T-helper 1 cell (primary cell): ENCODE measurements around the gene IL3.
A peak's percentile ranks its signal among the peaks of the same experiment; 100 is the strongest.

ENCODE experiments used
- DNase-seq, 5 donors: peaks; one replicate each; pipeline ENCODE4 v3.0.0-alpha.2; 2012 to 2020

IL3 gene

DNA sequence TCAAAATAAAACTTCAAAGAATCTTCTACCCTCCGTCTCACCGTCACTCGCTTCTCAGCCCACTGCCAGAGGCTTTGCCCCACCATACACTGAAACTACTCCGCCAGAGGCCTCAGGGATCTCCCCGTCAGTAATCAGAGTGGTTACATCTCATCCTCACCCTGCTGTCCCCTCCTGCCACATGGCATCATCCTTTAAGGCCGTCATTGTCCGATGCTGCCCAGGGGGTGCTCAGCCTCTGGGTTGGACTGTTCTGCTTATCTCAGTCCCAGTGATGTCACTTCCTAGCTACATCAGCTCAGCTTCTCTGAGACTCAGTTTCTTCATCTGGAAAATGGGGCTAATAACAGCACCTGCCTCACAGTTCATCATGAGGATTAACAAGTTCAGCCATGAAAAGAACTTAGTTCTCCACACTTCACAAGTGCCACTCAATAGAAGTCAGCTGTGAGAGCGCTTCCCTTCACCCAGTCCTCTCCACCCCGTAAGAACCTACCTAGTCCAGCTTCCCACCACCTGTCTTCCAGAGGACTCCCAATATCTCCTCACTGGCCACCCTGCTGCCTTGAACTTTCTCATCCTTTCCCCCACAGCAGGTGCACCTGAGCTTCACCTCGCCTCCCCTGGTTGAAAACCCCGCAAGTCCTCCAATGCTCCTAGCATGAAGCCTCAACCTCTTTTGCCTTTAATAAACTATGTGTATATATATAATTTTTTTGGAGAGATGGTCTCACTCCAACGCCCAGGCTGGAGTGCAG lies 2.8 kb upstream of the IL3 start:
- DNase-seq: no peak

DNA sequence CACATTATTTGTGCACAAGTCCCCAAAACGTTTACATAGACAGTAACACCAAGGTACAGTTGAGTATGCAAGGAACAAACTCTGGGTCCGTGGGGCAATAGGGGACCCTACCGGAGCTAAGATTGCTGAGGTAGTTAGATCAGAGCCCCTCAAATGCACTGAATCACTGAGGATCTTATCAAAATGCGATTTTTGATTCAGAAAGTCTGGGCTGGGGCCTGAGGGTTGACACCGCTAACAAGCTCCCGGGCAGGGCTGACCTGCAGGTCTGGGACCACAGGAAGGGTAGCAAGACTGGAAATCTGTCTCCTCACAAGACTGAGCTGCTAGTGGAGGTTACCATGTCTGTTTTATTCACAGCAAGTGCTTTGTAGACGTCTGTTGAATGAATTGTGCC lies 1.8 kb upstream of the IL3 start:
- DNase-seq: no peak

DNA sequence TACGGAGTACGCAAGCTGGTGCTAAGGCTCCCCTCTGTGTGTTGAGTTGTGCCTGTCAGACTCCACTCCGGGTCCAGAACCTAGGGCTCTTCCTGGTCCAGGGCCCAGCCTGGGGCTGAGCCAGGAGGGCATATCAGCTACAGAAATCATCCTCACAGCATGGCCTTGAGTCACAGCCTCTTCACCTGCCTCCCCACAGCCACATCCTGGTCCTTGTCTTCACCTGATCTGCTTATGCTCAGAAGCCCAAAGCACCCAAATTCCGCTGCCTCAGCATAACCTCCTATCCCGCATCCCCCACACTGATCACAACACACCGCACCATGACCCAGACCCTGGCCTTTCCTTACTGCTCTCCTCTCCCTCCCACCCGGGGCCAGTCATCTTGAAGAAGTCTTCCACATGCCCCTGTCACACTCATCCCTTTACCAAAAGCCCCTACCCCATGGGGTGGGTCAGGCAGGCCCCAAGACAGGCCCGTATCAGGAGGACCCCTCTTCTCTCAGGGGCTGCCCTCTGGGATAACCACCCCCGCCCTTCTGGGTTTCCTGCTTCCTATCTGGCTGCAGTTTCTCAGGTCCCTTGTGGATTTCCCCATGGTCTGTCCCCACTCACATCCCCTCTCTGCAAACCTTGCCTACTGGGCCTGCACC lies 1.3 kb upstream of the IL3 start:
- DNase-seq: peak in 2 of 5 donors; percentile 18 to 29

GRCh38 chr5:132059696-132060500 lies 557 bp upstream of the IL3 start:
- no peak for DNase-seq

- DNase-seq: peak; percentile 57 to 78 (median 66)
Observed at GRCh38 chr5:132063090-132063911, 2.8 kb downstream of the IL3 start.

- no peak for DNase-seq
Observed at GRCh38 chr5:132064140-132064539, 3.7 kb downstream of the IL3 start.

GRCh38 chr5:132064738-132065331 lies 4.4 kb downstream of the IL3 start:
- peak; percentile 48 to 76 (median 67) for DNase-seq

GRCh38 chr5:132065351-132065937 lies 5.0 kb downstream of the IL3 start:
- DNase-seq: peak in 3 of 5 donors; percentile 19 to 68 (median 25)

DNA sequence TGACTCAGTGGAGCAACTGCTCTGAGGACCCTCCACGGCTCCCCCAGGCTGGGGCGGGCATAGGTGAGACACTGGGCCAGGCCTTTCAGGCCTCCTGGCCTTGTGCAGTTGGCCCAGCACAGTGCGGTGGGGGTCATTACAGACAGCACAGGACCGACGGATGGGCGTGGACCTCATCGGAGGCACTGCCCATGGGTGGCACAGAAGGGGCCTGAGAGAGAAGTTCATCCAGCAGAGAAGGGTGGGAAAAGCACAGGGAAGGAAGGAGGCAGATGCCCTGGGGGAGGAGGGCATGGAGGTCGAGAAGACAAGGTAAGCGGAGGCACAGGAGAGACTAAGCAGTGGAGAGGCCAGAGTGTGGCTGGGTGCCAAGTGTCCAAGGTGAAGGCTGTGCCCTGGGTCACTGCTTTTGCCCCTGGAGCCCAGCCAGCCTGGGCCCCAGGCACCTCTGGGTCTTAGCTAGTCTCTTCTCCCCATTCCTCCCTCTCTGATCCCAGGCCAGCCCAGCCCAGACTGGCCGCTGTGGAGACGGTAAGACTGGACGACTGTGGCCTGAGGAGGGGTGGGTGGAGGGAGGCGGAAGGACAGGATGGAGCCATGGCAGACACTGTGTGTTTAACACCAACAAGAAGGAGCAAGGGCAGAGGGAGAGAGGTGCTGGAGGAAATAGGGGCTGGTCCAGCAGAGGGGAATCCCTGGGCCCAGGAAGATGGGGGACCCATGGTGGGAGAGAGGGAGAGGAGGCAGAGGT lies 5.7 kb downstream of the IL3 start:
- DNase-seq: no peak

- DNase-seq: no peak
Observed at GRCh38 chr5:132066871-132067270, 6.4 kb downstream of the IL3 start.

DNA sequence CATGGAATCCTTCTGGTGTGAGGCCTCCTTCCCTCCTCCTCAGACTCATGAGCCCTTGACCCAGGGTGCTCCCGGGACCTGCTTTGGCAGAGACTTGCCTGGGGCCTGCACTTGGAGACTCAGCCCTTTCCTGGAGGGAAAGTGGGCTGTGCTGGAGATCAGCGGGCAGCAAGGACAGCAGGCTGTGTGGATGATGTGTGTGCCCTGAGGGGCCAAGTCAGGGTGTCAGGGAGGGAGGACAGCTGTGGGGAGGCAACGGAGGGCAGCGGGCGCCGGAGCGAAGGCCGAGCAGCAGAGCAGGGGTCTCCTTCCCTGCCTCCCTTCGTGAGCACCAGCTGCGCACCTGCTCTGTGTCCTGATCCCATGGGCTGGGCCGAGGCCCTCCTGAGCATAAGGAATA lies 7.0 kb downstream of the IL3 start:
- DNase-seq: no peak

- DNase-seq: no peak
Observed at GRCh38 chr5:132067941-132068808, 7.7 kb downstream of the IL3 start.

DNA sequence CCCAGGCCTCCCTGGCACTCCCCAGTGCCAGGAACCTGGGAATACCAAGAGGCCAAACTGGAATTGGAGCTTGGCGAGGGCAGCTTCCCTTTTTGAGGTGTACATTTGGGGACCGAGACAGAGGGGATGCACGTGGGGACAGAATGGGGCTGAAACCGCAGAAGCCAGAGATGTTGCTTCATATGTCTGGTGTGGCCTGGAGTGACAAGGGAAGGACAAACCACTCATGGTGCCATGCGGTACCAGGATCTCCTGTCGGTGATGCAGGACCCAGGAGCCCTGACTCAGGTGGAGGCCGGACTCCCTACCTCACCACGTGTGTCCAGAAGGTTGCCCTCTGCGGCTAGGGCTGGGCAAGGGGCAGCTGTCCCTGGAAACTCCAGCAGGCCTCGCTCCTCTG lies 9.1 kb downstream of the IL3 start:
- no peak for DNase-seq

DNA sequence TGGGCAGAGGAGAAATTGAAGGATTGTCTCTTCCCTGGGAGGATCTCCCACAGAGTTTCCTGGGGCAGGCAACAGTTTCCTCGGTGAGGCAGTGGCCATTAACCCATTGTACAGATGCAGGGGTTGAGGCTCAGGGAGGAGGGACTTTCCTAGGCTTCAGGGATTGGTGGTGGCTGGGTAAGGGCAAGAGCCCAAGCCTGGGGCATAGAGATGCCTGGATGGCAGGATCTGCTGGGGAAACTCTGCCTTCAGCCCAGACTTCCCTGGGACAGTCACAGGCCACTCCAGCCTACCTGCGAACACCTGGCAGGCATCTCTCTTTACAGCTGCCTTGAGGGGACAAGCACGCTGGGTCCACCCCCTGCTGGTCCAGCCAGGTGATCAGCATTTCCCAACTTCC lies 9.5 kb downstream of the IL3 start:
- no peak for DNase-seq

- no peak for DNase-seq
Observed at GRCh38 chr5:132070460-132071337, 10.2 kb downstream of the IL3 start.

DNA sequence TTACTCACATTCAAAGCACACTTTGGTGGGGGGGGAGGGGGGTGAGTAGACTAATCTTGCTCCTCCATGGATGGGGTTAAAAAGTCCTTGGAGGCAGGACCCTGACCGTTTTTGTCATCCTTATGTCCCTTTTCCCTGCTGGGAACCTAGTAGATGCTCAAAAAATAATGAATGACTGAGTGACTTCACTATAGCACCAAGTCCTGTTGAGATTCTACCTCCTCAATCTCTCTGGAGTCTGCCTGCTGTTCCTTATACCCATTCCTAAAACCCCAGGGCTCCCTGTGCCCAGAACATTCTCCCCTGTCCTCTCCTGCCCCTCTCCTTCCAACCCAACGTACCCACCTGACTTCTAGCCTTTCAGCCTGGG lies 10.9 kb downstream of the IL3 start:
- no peak for DNase-seq

DNA sequence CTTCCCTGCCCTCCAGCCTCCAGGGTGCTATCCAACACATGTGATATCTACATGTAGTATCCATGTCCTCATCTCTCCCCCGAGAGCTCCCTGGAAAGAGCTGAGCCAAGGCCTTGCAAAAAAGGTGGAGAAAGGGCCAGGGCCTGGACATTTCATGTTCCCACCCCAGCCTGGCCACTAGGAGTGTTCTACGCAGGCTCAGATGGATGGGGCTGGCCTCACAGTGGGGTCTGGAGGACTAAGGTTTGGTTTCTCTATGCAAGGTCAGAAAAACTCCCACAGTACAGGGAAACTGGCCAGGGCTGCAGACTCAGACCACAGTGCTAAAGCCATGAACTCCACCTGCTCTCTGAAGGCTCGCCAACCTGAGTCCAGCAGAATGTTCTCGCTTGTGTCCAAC lies 11.6 kb downstream of the IL3 start:
- DNase-seq: no peak

DNA sequence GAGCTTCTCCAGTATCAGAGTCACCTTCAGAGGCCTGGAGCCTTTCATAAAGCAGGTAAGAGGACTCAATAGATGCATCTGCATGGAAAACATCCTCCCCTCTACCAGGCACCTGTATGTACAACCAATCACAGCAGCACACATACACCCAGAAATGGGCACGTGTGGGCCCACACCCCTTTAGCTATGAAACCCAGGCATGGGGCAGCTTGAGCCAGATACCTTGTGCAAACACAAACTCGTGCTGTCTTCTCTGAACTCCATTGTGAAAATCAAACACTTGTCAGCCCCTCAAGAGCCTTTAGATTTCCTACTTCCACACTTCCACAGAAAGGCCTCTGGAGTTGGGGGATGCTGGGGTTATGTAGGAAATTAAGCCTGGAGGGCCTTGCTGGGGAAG lies 12.1 kb downstream of the IL3 start:
- DNase-seq: no peak
